Activated T-helper 2 cell treated with anti-CD3 and anti-CD28 coated beads, Interferon-gamma antibody, Interleukin-2, Interleukin-4, amounts not matched to agents 10 μg/mL and 5 μg/mL and 100 μg/mL, durations not matched to agents 14 hours and 24 hours and 36 hours (primary cell): ENCODE data around the gene XPA. TPM values are rescaled to one million over a fixed set of nuclear protein-coding genes. Genes with fewer than 3 reads are reported as not detected.

Source experiments
- DNase-seq: peaks from one replicate; pipeline ENCODE4 v3.0.0; 2021; ENCODE audit warnings: low spot score
- H3K27ac Mint-ChIP-seq: one replicate; pipeline ENCODE4 v1.8.0; 2021; ENCODE audit warnings: mixed read lengths
- H3K27me3 Mint-ChIP-seq: one replicate; pipeline ENCODE4 v1.8.0; 2021; ENCODE audit warnings: low read depth, mixed read lengths
- H3K36me3 Mint-ChIP-seq: one replicate; pipeline ENCODE4 v1.8.0; 2021; ENCODE audit warnings: low read depth, mixed read lengths
- H3K4me1 Mint-ChIP-seq: one replicate; pipeline ENCODE4 v1.8.0; 2021; ENCODE audit warnings: low read depth, mixed read lengths
- H3K4me3 Mint-ChIP-seq: one replicate; pipeline ENCODE4 v1.8.0; 2021; ENCODE audit warnings: low read depth, mild to moderate bottlenecking, moderate library complexity, mixed read lengths
- H3K9me3 Mint-ChIP-seq: one replicate; pipeline ENCODE4 v1.8.0; 2021; ENCODE audit warnings: mixed read lengths
- intact Hi-C: fragments of 100-400 bp; cut with micrococcal nuclease; formaldehyde crosslinking; loops from one replicate; pipeline ENCODE4 v1.15.1; 2023
- total RNA-seq: library from RNA; stranded (reverse); gene quantifications from 2 replicates; pipeline ENCODE4 v1.2.3, GENCODE V29; 2022

Gene XPA
- total RNA-seq, 1 donor from 2014 or later, result 14.6 TPM

DNA sequence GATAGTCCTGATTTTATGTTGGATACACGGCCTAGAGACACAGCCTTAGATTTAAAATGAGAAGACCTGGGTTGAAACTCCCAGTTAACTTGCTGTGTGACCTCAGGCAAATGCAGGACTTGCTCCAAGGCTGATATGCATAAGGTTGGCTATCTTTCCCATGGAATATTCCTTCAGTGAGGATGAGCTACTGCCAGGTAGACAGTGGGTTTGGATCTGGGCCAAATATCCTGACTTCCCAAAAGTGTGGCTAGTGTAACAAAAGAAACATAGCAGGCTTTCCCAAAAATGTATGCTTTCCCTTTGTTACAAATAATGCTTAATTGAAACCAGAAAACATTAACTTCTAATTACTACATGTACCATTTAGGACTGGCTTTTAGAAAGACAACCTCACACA lies 697 bp upstream of the XPA start:
- peaks cover 46% of the 10 kb centered on the region for H3K4me1 Mint-ChIP-seq
- intact Hi-C loops, result loop anchor here (1.0 to 5.0 kb wide), 2 partner anchors 65 to 204 kb away; partner anchors contain the start of genes NCBP1 and TSTD2
- no peaks in the 10 kb centered on the region for H3K9me3 Mint-ChIP-seq
- peaks cover 28% of the 10 kb centered on the region for H3K36me3 Mint-ChIP-seq
- peaks cover 2% of the 10 kb centered on the region for H3K27me3 Mint-ChIP-seq
- peak overlapping the region; percentile 38 for H3K27ac Mint-ChIP-seq
- DNase-seq, result no peak
- H3K4me3 Mint-ChIP-seq, result peak overlapping the region; percentile 90

DNA sequence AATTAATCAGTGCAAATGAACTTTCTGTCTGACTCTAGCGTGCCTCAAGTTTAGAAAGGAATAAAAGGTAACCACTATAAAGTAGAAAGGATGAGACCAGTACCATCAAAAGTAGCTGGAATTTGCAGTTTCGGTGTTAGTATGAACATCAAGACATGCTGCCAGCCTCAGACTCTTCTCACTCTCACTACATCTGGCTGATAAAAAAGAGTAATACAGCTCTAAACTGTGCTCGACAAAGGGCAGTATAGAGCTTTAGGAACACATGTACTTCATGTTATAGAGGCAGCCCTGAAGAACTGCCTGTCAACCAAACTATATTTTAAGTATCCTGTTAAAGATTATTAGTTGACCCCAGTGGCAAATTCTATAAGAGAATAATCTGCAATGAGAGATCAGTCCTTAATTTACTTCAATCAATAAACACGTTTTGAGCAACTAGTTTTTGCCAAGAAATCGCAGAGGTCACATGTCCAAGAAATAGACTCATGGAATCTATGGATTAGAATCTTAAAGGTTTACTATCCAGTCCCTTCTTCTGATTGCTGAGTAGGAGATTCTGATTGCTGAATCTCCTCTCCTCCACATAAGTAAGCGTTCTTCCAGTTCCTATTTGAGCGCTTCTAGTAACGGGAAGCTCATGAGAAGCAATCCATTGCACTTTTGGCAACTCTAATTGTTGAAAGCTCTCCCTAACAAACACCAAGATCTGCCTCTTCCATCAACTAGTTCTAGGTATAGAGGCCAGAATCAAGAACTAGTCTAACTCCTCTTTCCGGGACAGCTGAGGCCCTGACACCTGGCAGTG lies 941 bp downstream of the XPA start:
- Mint-ChIP-seq H3K9me3 (no peaks in the 10 kb centered on the region), H3K27ac (peak overlapping the region; percentile 83), H3K4me1 (peaks cover 42% of the 10 kb centered on the region), H3K4me3 (peak overlapping the region; percentile 90), H3K27me3 (no peaks in the 10 kb centered on the region), H3K36me3 (peaks cover 33% of the 10 kb centered on the region)
- DNase-seq, result no peak
- intact Hi-C loops, result loop anchor here (5.0 kb wide), 1 partner anchor 206 kb away; no protein-coding TSS in a partner anchor

DNA sequence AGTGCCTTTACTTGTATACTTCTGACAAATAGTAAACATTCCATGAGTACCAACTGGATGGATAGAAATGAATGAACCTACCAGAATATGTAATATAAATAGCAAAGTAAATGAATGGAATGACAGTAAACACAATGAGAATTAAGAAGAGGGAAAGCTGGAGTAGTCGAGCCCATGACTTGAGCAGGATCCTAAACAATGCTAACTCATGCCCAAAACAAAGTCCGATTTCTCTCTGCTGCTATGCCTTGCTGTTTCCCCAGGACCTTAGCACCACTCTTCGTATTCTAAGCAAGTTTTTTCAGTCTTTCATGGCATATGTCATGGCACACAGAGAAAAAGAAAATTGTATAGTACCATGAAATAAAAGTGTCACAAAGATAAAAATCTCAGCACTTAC lies 1.8 kb downstream of the XPA start:
- peak overlapping the region; percentile 83 for H3K27ac Mint-ChIP-seq
- intact Hi-C loops, result loop anchor here (5.0 kb wide), 1 partner anchor 207 kb away; no protein-coding TSS in a partner anchor
- H3K9me3 Mint-ChIP-seq, result no peaks in the 10 kb centered on the region
- peaks cover 36% of the 10 kb centered on the region for H3K36me3 Mint-ChIP-seq
- no peak for DNase-seq
- no peaks in the 10 kb centered on the region for H3K27me3 Mint-ChIP-seq
- H3K4me1 Mint-ChIP-seq, result peaks cover 42% of the 10 kb centered on the region
- peak overlapping the region; percentile 90 for H3K4me3 Mint-ChIP-seq

DNA sequence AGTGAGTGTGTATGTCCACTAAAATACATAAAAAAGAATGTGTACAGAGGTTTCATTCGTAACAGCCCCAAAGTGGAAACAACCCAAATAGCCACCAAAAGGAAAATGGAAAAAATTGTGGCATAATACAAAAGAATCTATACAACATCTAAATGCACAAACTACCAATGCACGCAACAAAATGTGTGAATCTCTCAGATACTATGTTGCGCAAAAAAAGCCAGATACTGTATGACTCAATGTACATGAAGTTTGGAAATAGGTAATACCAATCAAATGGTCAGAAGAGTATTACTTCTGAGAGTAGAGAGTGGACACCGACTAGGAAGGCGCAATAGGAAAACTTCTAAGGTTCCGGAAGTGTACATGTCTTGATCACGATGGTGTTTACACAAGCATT lies 2.4 kb downstream of the XPA start:
- H3K4me3 Mint-ChIP-seq, result no peak overlapping the region
- no peaks in the 10 kb centered on the region for H3K9me3 Mint-ChIP-seq
- H3K27ac Mint-ChIP-seq, result no peak overlapping the region
- DNase-seq, result no peak
- intact Hi-C loops, result loop anchor here (5.0 kb wide), 1 partner anchor 208 kb away; no protein-coding TSS in a partner anchor
- peaks cover 42% of the 10 kb centered on the region for H3K4me1 Mint-ChIP-seq
- peaks cover 42% of the 10 kb centered on the region for H3K36me3 Mint-ChIP-seq
- no peaks in the 10 kb centered on the region for H3K27me3 Mint-ChIP-seq

DNA sequence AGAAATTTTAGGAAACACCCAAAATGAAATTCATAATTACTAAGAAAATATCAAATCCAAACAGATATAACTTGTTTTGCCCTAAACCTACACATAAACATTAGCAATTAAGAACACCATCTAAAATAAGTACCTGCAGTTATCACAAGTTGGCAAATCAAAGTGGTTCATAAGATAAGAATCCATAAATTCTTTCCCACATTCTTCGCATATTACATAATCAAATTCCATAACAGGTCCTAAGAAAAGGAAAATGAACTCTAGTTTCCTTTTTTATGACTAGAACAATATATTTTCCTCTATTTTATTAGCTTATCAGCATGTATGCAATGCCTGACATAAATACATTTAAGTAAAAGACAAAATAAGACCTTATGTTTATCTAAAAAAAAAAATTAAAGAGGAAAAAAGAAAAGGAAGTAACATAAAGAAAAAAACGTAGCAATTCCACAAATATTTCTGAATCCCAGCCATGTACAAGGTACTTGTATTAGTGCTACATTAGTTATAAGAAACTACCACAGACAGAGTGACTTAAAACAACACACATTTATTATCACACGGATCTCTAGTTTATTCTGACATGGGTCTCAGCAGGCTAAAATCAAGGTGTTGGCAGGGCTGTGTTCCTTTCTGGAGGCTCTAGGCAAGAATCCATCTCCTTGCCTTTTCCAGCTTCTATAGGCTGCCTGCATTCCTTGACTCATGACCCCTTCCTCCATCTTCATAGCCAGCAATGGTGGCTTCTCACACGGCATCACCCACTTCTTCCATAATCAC lies 7.5 kb downstream of the XPA start:
- Mint-ChIP-seq H3K9me3 (no peaks in the 10 kb centered on the region), H3K27ac (no peak overlapping the region), H3K27me3 (no peaks in the 10 kb centered on the region), H3K4me3 (no peak overlapping the region), H3K36me3 (peaks cover 52% of the 10 kb centered on the region), H3K4me1 (peaks cover 11% of the 10 kb centered on the region)
- DNase-seq, result no peak
- intact Hi-C loops, result no loop called here

DNA sequence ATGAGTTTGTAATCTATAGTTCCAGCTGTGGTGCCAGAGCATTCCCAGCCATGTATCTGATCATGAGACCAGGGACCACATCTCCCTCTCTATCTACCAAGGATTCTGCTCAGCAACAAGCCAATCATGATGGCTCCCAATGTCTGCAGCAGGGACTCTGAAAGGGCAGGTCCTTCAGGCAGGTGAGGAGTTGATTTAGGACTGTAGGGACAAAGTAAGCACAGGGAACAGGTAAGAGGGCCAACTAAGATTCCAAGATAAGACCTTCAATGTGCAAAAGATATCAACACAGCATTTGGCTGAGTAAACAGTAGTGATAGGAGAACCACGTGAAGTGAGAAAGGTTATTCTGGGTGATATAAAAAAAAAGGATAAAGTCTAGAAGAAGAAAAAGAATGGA lies 8.5 kb downstream of the XPA start:
- Mint-ChIP-seq H3K4me1 (peaks cover 2% of the 10 kb centered on the region), H3K4me3 (no peak overlapping the region), H3K36me3 (peaks cover 52% of the 10 kb centered on the region), H3K27ac (no peak overlapping the region), H3K27me3 (no peaks in the 10 kb centered on the region), H3K9me3 (no peaks in the 10 kb centered on the region)
- no peak for DNase-seq
- intact Hi-C loops, result no loop called here

DNA sequence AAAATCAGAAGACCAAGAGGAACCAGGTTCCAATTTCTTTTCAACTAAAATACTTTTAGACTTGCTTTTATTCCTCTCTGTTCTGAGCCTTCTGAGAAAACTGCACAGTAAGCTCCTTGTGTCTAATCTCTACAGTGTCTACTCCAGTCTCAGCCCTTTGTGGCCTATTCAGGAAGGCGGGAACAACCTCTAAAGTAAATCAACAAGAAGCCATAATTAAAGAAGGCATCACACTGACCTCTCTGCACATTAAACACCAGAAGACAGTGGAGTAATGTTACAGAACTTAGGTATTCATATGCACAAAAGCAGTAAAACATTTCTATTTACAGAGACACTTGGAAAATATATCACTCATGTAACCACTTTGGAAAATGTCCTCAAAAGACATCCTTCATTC lies 14.9 kb downstream of the XPA start:
- H3K9me3 Mint-ChIP-seq, result no peaks in the 10 kb centered on the region
- no peak overlapping the region for H3K27ac Mint-ChIP-seq
- no peak overlapping the region for H3K4me3 Mint-ChIP-seq
- DNase-seq, result no peak
- peaks cover 57% of the 10 kb centered on the region for H3K36me3 Mint-ChIP-seq
- H3K27me3 Mint-ChIP-seq, result no peaks in the 10 kb centered on the region
- H3K4me1 Mint-ChIP-seq, result no peaks in the 10 kb centered on the region
- intact Hi-C loops, result no loop called here

DNA sequence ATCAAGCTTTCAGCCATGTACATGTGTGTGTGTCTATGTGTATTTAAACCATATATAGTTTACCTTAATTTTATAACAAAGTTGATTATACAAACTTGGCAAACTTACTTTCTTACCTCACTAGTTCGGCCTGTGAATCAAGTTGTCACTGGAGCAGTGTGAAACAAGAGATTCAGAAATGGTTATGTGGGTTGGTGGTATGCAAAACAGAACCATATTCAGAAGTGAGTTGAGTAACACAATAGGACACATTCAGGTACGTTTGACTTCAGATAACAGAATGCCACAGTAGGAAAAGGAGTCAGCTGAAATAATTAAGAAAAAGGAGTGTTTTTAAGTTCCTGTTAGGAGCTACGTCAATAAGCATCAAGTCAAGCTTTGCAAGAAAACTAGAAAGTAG lies 21.5 kb downstream of the XPA start:
- no peaks in the 10 kb centered on the region for H3K9me3 Mint-ChIP-seq
- no peak overlapping the region for H3K27ac Mint-ChIP-seq
- intact Hi-C loops, result no loop called here
- peaks cover 6% of the 10 kb centered on the region for H3K4me1 Mint-ChIP-seq
- DNase-seq, result no peak
- no peaks in the 10 kb centered on the region for H3K27me3 Mint-ChIP-seq
- no peak overlapping the region for H3K4me3 Mint-ChIP-seq
- H3K36me3 Mint-ChIP-seq, result peaks cover 77% of the 10 kb centered on the region

DNA sequence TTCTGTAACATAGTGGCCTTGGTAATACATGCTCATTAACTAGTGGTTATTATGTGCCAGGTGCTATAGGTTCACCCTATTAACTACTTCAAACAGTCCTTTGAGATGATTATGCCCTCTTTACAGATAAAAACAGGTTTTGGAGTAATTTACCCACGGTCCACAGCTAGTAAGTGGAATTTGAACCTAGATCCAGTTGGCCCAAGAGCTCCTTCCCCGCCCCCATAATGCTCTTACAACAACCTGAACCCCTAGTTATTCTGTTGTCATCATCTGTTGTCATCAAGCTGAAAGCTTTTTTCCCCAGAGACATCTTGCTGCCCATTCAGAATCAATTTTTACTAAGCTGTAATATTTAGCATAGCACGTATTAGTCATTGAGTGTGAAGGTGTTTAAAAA lies 23.2 kb downstream of the XPA start:
- Mint-ChIP-seq H3K27me3 (no peaks in the 10 kb centered on the region), H3K27ac (no peak overlapping the region), H3K4me1 (peaks cover 6% of the 10 kb centered on the region), H3K4me3 (no peak overlapping the region), H3K9me3 (no peaks in the 10 kb centered on the region), H3K36me3 (peaks cover 80% of the 10 kb centered on the region)
- intact Hi-C loops, result no loop called here
- DNase-seq, result no peak

DNA sequence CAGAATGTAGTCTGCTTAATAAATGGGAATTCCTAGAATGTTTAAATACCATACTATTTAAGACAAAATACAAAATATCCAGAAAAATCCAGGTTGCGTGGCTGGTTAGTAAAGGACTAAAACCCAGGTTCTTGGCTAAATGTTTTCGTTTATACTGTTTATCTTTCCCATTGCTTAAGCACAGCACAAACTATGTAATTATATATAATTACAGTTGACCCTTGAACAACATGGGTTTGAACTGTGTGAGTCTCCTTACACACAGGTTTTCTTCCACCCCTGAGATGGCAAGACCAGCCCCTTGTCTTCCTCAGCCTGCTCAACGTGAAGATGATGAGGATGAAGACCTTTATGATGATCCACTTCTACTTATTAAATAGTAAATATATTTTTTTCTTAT lies 24.7 kb downstream of the XPA start:
- intact Hi-C loops, result no loop called here
- no peak for DNase-seq
- Mint-ChIP-seq H3K27me3 (no peaks in the 10 kb centered on the region), H3K27ac (no peak overlapping the region), H3K36me3 (peaks cover 80% of the 10 kb centered on the region), H3K9me3 (no peaks in the 10 kb centered on the region), H3K4me3 (no peak overlapping the region), H3K4me1 (peaks cover 15% of the 10 kb centered on the region)

DNA sequence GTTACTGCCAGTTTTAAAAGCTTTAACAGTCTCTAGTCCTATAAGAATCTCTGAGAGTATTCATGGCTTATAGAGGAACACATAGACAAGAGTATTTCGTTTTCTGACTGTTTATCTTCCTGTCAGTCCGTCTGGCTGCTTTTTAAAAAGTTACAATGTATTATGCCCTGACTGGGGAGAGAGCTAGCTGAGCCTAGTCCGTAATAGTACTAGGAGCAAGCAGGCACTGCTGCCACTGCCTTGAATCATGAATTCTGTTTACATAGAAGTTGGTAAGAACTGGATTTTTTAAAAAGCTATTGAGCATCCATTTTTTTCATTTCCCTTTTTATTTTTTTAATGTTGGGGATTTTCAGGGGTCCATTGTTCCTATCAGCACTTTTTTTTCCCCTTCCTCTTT lies 26.6 kb downstream of the XPA start:
- intact Hi-C loops, result no loop called here
- H3K9me3 Mint-ChIP-seq, result no peaks in the 10 kb centered on the region
- no peaks in the 10 kb centered on the region for H3K27me3 Mint-ChIP-seq
- peaks cover 85% of the 10 kb centered on the region for H3K36me3 Mint-ChIP-seq
- H3K4me1 Mint-ChIP-seq, result peaks cover 28% of the 10 kb centered on the region
- no peak overlapping the region for H3K4me3 Mint-ChIP-seq
- no peak for DNase-seq
- H3K27ac Mint-ChIP-seq, result no peak overlapping the region

DNA sequence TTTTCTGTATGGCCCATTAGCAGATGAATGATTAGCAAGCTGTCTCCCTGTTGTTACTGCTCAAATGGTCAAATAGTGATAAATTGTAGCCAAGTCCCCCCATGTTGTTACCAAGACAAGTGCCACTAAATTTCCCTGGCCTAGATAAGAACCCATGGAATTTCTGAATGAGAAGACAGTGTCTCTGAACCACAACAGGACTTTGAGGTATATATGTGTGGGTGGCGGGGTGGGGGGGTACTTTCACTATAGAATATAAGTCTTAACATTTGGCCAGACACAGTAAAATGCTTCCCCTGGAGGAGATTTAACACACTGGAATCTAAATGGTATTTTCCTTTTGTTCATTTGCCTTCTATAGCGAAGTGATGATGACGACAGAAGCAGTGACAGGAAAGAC lies 28.7 kb downstream of the XPA start:
- H3K36me3 Mint-ChIP-seq, result peaks cover 83% of the 10 kb centered on the region
- H3K9me3 Mint-ChIP-seq, result no peaks in the 10 kb centered on the region
- no peak overlapping the region for H3K4me3 Mint-ChIP-seq
- no peak overlapping the region for H3K27ac Mint-ChIP-seq
- no peaks in the 10 kb centered on the region for H3K27me3 Mint-ChIP-seq
- intact Hi-C loops, result no loop called here
- peaks cover 34% of the 10 kb centered on the region for H3K4me1 Mint-ChIP-seq
- DNase-seq, result no peak
